ENCODE data around the gene PTPRF.
A peak's percentile ranks its signal among the peaks of the same experiment; 100 is the strongest.

Gene PTPRF

GRCh38 chr1:43530483-43531106, at the start of gene PTPRF:
Gene PTPRF (plus strand): TSS chr1:43530883. CDS start chr1:43545076, 14,193 bp downstream.
- peak within 1 kb of the TSS; percentile 64 for H3K4me3 ChIP-seq (ENCODE audit: low read depth, low read length)
- no peak for TF ChIP-seq CTCF (IDR thresholded peaks at IDR 0.05; ENCODE audit: low read depth, low read length)

- no peak overlapping the region for H3K4me3 ChIP-seq (ENCODE audit: low read depth, low read length)
- TF ChIP-seq CTCF (IDR thresholded peaks at IDR 0.05; ENCODE audit: low read depth, low read length), result no peak
Observed at GRCh38 chr1:43481491-43481890, 49.2 kb upstream of the PTPRF start.

- TF ChIP-seq CTCF (IDR thresholded peaks at IDR 0.05; ENCODE audit: low read depth, low read length), result no peak
- H3K4me3 ChIP-seq (ENCODE audit: low read depth, low read length), result no peak overlapping the region
Observed at GRCh38 chr1:43482215-43482614, 48.5 kb upstream of the PTPRF start.

- no peak for TF ChIP-seq CTCF (IDR thresholded peaks at IDR 0.05; ENCODE audit: low read depth, low read length)
- H3K4me3 ChIP-seq (ENCODE audit: low read depth, low read length), result no peak overlapping the region
Observed at GRCh38 chr1:43484367-43484766, 46.3 kb upstream of the PTPRF start.

- no peak overlapping the region for H3K4me3 ChIP-seq (ENCODE audit: low read depth, low read length)
- TF ChIP-seq CTCF (IDR thresholded peaks at IDR 0.05; ENCODE audit: low read depth, low read length), result no peak
Observed at GRCh38 chr1:43488165-43488564, 42.5 kb upstream of the PTPRF start.

GRCh38 chr1:43491061-43491460, 39.6 kb upstream of the PTPRF start:
- TF ChIP-seq CTCF (IDR thresholded peaks at IDR 0.05; ENCODE audit: low read depth, low read length), result no peak
- no peak overlapping the region for H3K4me3 ChIP-seq (ENCODE audit: low read depth, low read length)

- no peak for TF ChIP-seq CTCF (IDR thresholded peaks at IDR 0.05; ENCODE audit: low read depth, low read length)
Observed at GRCh38 chr1:43492826-43493225, 37.9 kb upstream of the PTPRF start.

More at GRCh38 chr1:43492826-43493225, 37.9 kb upstream of the PTPRF start:
- H3K4me3 ChIP-seq (ENCODE audit: low read depth, low read length), result no peak overlapping the region

Measured in WI38 (cell line).